DMS79 treated with DMSO at 0.1 percent for 48 hours (cell line): ENCODE measurements around the gene IL1F10.

Source experiments
- DNase-seq: peaks from one replicate; lab custom pipeline; 2025; lab: John Stamatoyannopoulos, UW

IL1F10 gene, protein sequence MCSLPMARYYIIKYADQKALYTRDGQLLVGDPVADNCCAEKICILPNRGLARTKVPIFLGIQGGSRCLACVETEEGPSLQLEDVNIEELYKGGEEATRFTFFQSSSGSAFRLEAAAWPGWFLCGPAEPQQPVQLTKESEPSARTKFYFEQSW

GRCh38 chr2:113067681-113068080 is at the start of gene IL1F10:
TSS of gene IL1F10 (plus strand) at chr2:113067970. CDS start at chr2:113072739, 4,769 bp downstream.
- DNase-seq, result no peak

DNA sequence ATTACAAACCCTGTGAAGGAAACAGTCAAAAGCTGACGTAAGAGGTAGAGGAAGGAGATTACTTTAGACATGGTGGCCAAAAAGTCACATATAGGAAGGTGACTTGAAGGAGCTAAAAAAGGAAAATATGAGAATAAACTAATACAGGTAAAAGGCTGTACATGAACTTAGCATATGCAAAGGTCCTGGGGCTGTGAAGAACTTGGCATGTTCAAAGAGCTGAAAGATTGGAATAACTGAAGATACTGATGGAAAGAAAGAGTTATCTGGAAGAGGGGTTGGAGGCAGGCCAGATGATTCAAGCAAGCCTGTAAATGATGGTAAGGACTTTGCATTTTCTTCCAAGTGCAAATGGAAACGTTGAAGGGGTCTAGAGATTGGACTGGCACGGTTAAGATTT is 49.3 kb upstream of the IL1F10 start:
- no peak for DNase-seq

DNA sequence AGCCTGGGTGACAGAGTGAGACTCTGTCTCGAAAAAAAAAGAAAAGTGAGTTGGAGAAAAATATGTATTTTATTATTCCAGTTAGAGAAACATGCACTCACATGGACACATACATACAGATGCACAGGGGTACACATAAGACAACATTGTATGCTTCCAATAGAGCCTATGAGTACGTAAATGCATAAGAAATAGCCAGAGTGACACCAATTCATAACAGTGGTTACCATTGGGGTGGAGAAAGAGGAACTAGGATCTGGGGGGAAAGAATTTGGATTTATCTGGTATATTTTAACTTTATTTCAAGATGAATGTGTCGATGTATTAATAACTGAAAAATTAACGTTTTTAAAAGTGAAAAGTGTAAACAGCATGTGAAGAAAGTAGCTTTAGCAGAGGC is 46.5 kb upstream of the IL1F10 start:
- DNase-seq, result no peak

DNA sequence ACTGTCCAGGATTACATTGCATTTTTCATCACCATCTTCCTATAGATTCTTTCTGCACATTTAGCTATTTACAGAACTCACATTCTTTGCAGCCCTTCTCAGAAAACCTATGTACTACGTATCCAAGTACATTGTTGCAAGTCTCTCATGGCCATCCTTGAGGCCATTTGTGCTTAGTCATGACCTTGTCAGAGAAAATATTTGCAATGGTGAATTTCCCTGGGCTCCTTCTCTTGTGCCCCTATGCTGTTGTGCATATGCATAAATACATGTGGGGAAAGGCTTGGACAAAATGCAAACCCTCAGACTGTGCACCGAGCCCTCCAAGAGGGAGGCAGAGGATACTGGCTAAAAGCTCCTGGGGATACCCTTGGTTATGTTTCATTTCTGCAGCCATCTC is 43.0 kb upstream of the IL1F10 start:
- DNase-seq, result no peak

DNA sequence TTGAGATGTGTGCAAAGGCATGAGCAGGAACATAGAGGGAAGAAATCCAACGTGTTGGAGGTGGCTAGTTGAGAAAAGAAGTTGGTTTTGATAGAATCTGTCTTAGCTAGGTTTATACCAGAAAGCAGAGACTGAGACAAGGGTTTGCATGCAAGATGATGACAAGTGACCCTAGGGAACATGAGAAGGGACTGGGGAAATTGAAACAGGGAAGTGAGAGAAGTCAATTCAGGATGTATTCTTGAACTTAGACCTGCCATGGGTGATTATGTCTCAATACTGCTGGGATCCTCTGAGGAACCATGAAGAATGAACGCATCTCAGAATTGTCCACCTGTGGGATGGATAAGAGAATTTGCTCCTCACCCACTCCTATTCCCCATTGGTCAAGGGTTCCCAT is 42.0 kb upstream of the IL1F10 start:
- no peak for DNase-seq

DNA sequence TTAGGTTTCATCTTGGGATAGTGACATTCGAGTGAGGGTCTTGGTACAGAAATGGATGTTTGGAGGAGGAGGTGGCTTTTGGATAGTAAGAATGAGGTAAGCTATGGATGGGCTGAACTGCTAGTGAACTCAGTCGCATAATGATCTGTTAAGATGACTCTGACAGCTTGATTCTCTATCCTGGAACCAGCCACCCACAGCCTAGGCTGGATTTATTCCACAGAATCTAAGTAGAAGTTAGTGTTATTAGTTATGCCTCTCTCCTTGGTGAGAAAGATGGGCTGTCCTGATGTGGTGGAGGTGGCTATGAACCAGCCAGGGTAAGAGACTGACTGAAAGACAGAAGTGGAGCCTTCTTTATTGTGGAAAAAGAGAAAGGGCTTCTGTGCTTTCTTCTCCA is 40.1 kb upstream of the IL1F10 start:
- DNase-seq, result no peak

DNA sequence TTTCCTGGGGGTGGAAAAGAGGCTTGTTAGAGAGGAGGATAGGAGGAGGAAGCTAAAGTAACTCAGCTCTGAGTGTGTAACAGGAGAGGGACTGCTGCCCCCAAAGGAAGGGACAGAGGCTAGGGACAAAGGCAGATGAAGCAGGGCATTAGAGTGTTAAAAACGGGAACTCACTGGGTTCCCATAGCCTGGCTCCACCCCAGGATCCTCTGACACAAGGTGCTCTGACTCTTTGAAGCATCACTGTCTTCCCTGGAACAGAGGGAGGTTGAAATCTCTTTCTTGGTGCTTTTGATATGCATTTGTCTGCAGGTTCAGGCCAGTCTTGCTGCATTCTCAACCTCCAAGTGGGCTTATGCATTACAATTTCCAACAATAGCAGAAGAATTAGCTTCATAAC is 39.7 kb upstream of the IL1F10 start:
- DNase-seq, result no peak

DNA sequence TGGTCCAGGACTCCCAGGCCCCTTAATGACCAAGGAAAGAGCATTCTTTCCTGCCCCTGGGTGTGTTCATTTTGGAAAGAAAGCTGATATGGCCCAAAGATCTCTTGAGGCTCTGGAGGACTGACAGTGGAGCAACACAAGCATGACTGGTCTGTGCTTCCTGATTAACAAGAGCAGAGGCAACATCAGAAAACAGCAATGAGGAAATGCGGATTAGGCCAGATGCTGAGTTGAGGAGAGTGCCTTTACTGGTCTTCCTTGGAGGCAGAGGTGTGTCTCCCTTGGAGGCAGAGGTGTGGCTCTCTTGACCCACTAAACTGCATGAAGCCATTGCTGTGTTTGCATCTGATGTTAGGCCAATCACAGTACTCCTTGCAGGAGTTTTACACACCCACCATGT is 35.0 kb upstream of the IL1F10 start:
- DNase-seq, result no peak

- DNase-seq, result no peak
These were observed 33.8 kb upstream of the IL1F10 start for GRCh38 chr2:113034016-113034415.

- no peak for DNase-seq
These were observed 31.0 kb upstream of the IL1F10 start for GRCh38 chr2:113036763-113037162.

DNA sequence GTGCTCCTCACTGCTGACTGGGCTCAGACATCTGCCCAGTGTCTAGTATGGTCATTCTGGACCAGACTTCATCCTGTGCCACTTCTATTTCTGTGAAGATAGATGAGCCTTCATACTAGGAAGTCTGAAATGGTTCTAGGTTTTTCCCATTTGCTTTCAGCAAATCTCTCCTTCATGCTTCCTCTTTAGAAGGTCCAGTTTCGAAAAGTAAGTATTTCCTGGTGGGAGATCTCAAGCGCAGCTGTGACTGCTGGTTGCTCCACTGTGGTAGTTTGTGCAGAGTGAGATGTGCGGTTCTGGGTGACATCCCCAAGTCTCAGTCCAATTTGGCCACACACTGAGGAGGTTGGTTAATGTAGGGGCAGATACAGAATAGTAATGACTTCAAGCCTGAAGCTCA is 29.5 kb upstream of the IL1F10 start:
- DNase-seq, result no peak

DNA sequence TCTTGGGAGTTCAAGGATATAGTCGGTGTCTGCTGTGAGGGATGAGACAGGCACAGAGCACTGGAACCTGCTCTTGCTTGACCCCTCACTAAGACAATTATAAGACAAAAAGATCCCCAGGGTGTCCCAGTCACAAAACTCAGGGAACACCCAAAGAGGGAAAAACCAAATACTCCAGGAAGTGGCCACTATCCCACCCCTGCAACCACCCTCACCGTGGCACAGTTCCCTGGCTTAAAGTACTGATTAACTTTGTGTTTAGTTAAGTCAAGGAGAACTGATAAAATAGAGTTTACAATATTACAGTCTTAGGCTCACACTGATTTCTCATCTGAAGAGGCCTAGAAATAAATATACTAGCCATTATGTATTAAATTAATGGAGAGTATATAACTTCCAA is 28.6 kb upstream of the IL1F10 start:
- DNase-seq, result no peak

DNA sequence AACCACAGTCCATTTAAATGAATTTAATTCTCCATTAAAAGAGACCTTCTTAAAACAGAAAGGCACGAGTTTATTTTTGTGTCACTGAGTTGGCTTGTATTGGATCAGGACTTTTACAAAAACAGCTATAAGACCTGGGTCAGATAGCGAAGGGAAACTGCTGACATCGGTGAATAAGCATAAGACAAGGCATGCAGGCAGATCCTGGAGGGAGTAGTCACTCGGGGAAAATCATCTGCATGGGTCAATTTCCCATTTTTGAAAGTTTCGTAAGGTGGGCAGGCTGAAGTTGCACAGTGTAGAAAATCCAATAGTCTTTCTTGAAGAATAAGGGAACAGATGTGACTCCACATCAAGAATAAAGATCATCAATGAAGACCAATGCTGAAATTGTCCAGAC is 28.1 kb upstream of the IL1F10 start:
- no peak for DNase-seq

DNA sequence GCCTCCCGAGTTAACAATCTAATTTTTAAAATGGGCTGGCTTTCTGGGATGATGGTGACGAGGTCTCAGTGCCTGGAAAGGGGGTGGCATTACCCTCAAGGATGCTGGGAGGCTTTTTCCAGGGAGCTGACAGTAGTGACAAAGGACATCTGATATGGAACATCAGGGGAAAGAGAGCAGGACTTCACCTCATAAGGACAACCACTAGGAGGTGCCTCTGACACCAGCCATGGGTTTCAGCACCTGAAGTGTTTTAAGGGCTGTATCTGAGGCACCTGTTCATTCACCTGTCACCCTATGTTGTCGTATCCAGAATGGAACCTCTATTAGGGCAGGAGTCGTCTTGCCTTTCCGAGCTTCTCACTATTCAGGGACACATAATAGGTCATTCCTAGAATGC is 25.9 kb upstream of the IL1F10 start:
- DNase-seq, result no peak

- no peak for DNase-seq
These were observed 21.3 kb upstream of the IL1F10 start for GRCh38 chr2:113046465-113046864.

DNA sequence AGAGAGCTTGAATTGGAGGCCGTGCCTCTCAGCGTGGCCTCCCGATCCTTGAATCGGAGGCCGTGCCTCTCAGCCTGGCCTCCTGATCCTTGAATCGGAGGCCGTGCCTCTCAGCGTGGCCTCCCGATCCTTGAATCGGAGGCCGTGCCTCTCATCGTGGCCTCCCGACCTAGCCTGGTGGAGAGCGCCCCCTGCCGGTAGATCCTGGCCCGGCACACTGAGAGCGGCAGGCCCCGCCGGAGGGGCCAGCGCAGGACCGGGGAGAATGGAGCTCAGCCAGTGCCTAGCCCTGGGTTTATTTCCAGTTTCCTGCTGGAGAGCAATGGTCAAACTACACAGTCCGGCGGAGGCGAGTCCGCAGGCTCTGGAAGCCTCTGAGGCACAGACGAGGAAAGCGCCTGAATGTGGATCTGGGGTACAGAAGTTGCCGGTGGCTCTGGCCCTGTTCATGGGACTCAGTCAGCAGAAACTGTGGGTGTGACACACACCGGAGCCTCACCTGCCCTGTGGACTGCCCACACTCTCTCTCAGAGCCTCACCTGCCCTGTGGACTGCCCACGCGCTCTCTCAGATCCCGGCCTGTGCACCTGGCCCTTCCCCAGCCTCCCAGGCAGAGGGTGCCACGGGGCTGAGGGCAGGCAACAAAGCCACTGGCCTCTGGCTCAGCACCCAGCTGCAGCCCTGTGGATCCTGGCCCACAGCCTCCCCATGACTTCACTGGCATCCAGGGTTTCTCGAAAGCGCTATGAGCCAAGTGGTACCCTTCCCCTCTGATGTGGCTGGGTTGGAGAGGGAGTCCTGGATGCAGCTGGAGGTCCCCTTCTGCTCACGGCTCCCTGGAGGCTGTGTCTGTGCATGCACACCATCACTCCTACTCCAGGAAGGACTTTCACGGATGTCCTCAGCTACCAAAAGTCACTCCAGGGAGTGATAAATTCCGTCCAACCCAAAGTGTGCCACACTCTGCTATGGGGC is 16.6 kb upstream of the IL1F10 start:
- DNase-seq, result no peak

DNA sequence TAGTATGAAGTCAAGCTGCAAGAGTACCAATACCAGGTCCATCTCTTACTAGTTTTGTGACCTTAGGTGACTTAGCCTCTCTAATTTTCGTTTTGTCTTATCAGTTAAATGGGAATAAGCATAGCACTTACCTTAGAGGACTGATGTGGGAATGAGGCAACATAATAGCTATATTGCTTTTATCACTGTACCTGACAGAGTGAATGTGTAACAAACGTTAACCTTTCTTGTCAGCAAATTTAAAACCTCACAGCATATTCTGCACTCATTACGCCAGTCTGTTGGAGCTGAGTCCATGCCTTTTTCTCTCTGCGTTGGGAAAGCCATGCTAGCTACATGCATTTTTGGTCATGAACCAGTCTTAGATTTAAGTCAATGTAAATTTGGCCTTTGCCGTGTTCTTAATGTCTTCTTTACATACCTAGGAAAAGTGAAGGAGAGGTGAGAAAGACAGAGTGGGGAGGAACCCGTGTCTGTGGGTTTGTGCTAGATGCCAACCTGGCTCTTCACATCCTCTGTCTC is 15.3 kb upstream of the IL1F10 start, which contains the start of gene IL36B:
TSS of gene IL36B (minus strand) at position 472 of the 522 bp plus-strand sequence.
- no peak for DNase-seq

GRCh38 chr2:113053666-113054065 is 14.1 kb upstream of the IL1F10 start:
- no peak for DNase-seq

- no peak for DNase-seq
These were observed 13.7 kb upstream of the IL1F10 start for GRCh38 chr2:113054066-113054465.

- no peak for DNase-seq
These were observed 11.2 kb upstream of the IL1F10 start for GRCh38 chr2:113056521-113056920.

- no peak for DNase-seq
These were observed 10.7 kb upstream of the IL1F10 start for GRCh38 chr2:113057117-113057516.

DNA sequence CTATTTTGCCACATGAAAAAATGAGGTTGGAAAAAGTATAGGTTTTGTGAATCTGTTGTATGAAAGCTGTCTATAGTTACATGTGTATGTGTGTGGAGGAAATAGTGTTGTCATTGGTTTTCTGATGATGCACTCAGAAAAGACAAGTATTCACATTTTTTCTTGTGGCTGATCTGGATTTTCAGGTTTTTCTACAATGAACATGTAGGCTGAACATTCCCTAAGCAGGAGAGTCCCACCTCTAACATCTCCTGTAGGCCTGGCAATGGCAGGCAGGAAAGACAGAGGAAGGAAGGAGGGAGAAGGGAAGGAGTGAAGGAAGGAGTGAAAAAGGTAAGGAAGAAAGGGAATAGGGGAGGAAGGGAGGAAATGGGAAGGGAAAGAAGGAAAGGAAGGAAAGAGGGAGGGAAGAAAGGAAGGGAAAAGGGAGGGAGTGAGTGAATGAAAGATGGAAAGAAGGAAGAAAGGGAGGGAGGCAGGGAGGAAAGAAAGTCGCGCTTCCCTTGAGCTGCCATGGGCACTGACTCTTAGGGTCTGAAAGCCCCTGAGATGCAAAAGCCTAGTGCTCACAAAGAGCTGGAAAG is 9.3 kb upstream of the IL1F10 start:
- DNase-seq, result no peak
